Measurements from ENCODE around the gene ADAMTS19. TPM values are rescaled to one million over a fixed set of nuclear protein-coding genes. Genes with fewer than 3 reads are reported as not detected.
"Not testable (repeated sequence)": the region's sequence is repeated elsewhere in the genome, so short reads cannot be mapped to it uniquely, and the experiment has no call there.

Gene ADAMTS19, protein sequence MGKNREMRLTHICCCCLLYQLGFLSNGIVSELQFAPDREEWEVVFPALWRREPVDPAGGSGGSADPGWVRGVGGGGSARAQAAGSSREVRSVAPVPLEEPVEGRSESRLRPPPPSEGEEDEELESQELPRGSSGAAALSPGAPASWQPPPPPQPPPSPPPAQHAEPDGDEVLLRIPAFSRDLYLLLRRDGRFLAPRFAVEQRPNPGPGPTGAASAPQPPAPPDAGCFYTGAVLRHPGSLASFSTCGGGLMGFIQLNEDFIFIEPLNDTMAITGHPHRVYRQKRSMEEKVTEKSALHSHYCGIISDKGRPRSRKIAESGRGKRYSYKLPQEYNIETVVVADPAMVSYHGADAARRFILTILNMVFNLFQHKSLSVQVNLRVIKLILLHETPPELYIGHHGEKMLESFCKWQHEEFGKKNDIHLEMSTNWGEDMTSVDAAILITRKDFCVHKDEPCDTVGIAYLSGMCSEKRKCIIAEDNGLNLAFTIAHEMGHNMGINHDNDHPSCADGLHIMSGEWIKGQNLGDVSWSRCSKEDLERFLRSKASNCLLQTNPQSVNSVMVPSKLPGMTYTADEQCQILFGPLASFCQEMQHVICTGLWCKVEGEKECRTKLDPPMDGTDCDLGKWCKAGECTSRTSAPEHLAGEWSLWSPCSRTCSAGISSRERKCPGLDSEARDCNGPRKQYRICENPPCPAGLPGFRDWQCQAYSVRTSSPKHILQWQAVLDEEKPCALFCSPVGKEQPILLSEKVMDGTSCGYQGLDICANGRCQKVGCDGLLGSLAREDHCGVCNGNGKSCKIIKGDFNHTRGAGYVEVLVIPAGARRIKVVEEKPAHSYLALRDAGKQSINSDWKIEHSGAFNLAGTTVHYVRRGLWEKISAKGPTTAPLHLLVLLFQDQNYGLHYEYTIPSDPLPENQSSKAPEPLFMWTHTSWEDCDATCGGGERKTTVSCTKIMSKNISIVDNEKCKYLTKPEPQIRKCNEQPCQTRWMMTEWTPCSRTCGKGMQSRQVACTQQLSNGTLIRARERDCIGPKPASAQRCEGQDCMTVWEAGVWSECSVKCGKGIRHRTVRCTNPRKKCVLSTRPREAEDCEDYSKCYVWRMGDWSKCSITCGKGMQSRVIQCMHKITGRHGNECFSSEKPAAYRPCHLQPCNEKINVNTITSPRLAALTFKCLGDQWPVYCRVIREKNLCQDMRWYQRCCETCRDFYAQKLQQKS
- 0.10 and 0.34 TPM in 2 replicates for total RNA-seq (2014; rRNA removed; shearing (Covaris generic))

DNA sequence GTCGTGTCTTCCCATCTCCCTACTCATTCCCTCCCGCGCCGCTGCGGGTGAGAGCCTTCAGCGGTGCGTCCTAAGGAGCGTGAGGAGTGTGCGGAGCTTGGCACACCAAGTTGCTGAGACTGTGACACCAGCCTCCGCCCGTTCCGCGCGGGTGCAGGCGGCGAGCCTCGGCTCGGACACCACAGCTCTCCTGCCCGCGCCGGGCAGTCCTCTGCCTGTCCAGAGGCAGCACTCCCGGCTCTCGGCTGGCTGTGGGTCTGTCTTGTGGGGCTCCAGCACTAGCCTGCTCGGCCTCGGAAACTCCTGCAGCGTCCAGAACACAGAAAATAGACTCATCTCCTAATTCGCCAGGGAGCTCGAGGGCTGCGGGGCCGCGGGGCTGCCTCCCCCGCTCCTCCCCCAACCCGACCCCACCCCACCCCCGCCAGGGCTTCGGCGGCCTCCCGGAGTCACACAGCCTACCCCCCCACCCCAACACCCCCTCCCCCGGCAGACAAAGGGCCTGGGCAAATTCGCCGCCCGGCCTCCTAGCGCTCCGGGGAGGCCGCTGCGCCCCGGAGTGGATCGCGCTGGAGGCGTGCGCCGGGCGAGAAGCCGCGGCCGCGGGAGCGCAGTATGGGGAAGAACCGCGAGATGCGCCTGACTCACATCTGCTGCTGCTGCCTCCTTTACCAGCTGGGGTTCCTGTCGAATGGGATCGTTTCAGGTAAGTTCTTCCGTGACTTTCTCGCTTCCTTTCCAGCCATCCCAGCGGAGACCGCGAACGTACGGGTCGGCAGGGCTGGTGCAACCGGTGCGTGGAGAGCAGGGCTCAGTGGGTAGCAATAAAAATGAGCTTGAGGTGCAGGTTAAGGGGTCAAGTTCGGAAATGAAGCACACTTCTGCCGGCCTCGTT, at the start of gene ADAMTS19:
ADAMTS19 (plus strand) TSS at position 522 of the 895 bp plus-strand sequence; CDS start at position 616, 94 bp downstream.
- DNase-seq (ENCODE audit: low read depth) = peak; percentile 20

DNA sequence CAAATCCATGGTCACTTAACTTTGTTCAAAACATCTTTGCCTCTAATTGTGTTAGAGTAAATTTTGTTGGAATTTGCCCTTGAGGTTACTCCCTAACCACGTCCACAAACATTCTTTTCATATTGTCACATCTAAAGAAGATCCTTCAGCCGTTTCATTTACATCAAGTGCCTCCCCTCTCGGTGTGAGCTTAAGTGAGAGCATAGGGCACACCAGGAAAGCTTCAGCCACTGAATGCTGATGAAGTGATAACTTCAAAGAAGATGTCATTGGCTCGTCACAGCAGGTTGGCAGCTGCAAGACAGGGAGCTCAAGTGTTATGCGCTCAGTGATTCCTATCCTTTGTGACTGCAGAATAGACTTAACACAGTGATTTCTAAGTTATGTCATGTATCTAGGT, 49.6 kb upstream of the ADAMTS19 start:
- no peak for DNase-seq (ENCODE audit: low read depth)

DNA sequence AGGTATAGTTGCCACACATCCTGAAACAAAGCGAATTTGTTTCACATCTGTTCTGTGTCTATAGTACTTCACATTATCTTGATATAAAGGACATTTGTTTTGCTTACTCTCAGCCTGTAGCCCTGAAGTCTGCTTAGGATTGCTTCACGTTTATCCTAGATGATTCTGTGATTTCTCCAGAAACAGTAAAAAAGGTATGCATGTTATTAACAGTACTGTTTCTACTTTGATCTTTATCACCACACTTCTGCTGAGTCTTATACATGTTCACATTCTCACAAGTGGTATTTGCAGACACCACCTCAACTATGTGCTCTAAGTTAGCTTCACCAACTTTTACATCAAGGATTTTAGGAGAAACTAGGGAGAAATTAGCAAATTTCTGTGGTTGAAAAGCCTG, 47.4 kb upstream of the ADAMTS19 start:
- no peak for DNase-seq (ENCODE audit: low read depth)

DNA sequence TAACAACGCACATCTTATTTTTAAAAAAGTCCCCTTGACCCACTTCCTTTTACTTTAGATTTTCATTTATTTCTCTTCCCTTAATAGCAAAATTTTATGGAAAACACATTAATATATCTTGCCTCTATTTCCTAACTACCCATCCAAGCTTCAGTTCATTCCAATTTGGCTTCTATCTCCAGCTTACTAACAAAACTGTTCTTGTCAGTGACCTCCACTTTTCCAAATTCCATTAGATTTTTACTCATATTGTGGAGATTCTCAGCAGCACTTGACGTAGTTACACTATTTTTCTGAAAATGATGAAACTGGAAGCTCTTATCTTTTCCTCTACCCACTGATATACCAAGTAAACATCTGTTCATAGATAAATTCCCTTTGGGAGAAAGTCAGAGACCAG, 46.5 kb upstream of the ADAMTS19 start:
- no peak for DNase-seq (ENCODE audit: low read depth)

DNA sequence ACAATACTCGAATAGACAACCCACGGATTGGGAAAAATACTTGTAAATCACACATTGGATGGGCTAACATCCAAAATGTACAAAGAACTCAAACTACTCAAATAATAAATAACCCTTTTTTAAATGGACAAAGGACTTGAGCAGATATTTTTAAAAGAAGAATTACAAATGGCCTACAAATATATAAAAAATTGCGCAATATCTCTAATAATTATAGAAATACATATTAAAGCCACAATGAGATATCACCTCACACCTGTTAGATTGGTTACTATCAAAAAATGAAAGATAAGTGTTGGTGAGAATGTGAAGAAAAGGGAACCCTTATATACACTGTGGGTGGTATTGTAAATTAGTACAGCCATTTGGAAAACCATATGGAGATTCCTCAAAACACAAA, 40.8 kb upstream of the ADAMTS19 start:
- no peak for DNase-seq (ENCODE audit: low read depth)

DNA sequence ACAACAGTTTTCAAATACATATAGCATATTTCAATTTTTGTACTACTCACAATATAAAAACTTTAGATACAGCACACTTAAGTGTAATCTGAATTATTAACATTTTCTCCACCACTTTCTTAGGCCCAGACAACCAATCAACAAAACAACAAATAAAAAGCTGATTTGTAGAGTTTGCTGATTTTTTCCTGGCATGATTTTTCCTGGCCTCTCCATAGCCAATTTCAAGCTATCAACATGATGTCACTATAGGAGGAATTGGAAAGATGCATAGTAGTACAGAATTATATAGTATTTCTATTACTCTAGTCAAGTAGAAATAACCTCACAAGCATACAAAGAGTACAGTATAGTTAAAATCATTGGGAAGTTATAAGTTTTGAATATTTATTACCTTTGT, 35.1 kb upstream of the ADAMTS19 start:
- DNase-seq (ENCODE audit: low read depth) = no peak

DNA sequence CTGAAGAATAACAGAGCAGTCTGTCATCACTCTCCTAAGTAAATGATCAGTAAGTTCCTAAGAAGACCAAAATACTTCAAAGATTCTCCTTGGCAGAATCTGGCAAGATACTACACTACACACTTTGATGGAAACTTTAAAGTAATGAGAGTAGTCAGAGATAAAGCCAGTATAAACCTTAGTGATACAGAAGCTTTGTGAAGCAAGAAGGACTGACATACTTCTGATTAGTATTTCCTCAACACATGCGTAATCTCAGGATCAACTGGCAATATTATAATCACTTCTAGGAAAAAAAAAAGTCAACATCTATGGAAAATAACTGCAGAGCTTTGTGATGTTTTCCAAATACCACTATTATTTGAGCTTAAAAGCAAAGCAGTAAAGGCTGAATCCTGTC, 34.0 kb upstream of the ADAMTS19 start:
- no peak for DNase-seq (ENCODE audit: low read depth)

DNA sequence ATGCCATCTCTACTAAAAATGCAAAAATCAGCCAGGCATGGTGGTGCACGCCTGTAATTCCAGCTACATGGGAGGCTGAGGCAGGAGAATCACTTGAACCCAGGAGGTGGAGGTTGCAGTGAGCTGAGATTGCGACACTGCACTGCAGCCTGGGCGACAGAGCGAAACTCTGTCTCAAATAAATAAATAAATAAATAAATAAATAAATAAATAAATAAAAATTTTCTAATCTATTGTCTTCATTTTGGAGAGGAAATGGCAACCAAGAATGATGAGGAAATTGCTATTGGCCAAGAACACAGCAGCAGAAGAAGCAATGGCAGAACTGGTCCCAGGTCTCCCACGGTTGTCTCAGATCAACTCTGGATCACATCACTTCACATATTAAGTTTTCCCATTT, 31.5 kb upstream of the ADAMTS19 start:
- DNase-seq (ENCODE audit: low read depth) = not testable (repeated sequence)

DNA sequence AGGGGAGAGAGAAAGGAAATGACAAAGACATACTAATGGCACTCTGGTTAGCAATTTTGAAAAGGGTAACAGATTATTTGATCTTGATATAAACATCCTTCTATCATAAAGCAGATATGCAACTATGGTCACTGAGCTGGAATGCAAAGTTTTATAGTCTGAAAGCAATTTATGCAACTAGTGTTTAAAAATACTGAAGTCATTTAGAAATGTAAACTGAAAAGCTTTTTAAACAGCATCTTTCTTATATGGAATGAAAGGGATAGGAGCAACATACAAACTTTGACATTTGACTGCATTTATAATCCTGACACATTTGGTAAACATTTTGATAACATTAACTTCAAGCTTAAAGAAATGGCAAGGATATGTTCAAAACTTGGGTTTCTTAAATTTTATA, 28.7 kb upstream of the ADAMTS19 start:
- no peak for DNase-seq (ENCODE audit: low read depth)

DNA sequence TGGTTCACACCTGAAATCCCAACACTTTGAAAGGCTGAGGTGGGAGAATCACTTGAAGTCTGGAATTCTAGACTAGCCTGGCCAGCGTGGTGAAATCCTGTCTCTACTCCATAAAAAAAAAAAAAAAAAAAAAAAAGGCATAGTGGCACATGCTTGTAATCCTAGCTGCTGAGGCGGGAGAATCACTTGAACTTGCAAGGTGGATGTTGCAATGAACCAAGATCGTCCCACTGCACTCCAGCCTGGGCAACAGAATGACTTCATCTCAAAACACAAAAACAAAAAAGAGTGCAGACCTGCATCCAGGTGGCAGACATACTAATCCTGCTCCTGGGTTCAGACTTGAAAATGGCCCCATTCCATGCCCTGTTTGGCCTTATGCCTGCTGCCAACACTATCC, 21.8 kb upstream of the ADAMTS19 start:
- no peak for DNase-seq (ENCODE audit: low read depth)

DNA sequence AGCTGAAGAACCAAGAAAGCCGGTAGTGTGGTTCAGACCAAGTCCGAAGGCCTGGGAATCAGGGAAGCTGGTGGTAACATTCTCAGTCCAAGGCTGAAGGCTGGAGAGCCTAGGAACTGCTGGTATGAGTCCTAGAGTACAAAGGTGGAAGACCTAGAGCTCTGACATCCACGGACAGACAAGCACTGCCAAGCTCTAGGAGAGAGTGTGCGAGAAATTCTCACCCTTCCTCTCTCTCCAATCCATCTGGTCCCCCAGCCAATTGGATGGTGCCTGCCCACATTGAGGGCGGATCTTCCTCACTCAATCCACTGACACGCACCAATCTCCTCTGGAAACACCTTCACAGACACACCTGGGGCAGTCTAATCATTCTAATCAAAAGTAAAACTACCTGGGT, 19.7 kb upstream of the ADAMTS19 start:
- no peak for DNase-seq (ENCODE audit: low read depth)

DNA sequence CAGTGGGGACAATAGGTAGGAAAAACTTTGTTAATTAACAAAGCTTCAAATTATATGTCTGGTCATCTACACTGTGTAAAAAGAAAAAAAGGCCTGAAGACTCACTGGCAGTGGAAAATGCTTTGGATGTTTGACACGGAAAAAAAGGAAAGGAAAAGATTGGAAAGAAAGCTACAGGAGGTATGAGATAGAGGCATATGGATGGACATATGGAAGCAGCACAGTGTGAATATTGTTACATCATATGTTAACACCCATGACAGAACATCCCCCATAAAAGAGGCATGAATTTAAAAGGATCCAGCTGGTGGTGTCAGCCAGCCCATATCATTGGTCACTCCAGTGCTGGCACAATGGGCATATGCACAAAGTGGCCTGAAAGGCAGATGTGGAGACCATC, 19.0 kb upstream of the ADAMTS19 start:
- no peak for DNase-seq (ENCODE audit: low read depth)

DNA sequence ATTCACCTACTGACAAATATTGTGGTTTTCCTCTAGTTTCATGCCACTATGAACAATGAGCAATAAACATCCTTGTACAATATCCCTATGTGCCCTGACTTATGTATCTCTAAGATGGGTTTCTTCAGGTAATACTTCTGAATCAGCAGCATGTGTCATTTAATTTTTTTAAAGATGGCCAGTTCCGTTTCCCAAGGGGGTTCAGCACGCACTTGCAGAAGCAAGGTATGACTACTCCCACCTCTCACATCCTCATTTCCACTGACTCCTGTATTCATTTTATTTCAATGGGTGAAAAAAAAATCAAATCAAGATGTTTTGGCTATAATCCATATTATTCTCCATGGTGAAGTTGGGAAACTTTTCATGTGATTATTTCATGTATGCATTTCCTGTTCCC, 14.7 kb upstream of the ADAMTS19 start:
- no peak for DNase-seq (ENCODE audit: low read depth)

DNA sequence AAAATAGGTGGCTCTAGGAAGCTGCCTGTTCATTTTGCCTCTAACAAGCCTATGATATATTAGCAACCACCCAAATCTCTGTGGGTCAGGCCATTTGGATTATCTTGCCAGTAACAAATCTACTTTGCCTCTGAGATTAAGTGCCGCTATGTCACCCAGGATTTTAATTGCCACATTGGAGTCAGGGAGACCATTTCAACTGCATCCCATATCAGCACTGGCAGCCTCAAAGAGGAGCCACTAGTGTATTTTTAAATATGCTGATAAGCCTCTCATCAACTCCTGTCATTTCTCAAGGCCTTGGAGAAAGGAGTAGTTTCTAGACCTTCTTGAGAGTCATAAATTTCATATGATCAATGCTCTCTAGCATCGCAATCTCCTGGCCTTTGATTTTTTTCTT, 12.1 kb upstream of the ADAMTS19 start:
- no peak for DNase-seq (ENCODE audit: low read depth)

DNA sequence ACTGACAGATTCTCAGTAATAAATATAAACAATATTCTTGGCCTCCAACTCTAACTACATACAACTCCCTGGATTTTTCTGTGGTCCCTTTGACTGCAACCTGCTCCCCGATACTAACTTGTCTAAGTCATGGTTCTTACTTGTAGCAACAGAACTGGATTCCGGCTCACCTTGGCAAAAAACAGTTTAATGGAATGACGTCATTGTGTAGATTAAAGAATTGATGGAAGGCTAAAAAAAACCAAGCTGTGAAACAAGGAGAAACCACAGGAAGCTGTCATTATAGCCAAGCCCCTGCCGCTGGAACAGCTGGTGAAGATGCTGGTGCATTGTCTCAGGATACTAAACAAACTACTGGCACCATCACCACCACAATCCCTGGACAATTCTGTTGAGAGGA, 11.4 kb upstream of the ADAMTS19 start:
- no peak for DNase-seq (ENCODE audit: low read depth)

DNA sequence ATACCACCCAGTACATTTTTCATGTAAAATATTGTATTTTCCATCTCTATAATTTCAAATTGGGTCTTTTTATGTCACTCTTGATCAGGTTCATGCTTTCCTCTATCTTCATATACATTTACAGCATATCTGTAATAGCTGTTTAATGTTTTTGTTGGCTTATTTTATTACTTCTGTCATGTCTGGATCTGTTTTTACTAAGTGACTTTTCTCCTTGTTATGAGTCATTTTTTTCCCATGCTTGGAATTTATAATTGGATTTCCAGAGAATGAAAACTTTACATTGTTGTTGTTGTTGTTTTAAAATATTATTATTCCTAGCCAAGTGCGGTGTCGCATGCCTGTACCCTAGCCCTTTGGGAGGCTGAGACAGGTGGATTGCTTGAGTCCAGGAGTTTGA, 5.6 kb upstream of the ADAMTS19 start:
- no peak for DNase-seq (ENCODE audit: low read depth)

DNA sequence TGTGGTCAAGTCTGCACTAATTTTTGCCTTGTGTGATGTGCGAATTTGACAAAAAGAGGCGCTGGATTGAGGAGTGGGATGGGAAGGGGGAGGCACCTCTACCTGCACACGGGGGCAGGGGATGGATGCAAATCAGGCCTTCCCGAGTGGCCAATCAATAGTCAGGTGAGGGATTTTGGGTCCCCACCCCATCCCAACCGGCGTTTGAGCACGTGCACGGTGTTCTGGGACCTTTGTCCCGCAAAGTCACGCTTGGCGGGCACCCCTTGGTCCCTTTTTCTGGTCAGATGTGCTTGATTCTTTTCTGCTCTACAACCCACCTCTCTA, 685 bp upstream of the ADAMTS19 start:
- no peak for DNase-seq (ENCODE audit: low read depth)

DNA sequence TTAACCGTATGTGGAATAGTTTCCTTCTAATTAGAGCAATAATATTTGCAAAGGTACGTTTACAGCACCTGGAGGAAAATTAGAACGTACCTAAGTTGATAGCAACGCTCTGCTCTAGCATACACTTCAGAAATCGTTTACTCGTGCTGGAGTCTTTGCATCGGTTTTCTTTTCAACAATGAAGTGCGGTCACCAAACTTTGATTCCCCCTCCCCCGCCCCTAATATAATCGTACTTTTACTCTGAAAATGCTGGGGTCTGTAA, 506 bp downstream of the ADAMTS19 start:
- DNase-seq (ENCODE audit: low read depth) = no peak

DNA sequence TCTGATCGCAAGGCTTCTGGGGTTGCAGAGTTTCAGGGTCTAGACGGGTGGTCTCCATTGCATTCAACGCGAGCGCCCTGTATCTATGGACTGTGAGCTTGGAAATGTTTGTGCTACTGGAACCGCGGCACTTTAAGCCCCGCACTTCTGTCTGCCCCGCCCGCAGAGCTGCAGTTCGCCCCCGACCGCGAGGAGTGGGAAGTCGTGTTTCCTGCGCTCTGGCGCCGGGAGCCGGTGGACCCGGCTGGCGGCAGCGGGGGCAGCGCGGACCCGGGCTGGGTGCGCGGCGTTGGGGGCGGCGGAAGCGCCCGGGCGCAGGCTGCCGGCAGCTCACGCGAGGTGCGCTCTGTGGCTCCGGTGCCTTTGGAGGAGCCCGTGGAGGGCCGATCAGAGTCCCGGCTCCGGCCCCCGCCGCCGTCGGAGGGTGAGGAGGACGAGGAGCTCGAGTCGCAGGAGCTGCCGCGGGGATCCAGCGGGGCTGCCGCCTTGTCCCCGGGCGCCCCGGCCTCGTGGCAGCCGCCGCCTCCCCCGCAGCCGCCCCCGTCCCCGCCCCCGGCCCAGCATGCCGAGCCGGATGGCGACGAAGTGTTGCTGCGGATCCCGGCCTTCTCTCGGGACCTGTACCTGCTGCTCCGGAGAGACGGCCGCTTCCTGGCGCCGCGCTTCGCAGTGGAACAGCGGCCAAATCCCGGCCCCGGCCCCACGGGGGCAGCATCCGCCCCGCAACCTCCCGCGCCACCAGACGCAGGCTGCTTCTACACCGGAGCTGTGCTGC, 1.0 kb downstream of the ADAMTS19 start:
- no peak for DNase-seq (ENCODE audit: low read depth)

DNA sequence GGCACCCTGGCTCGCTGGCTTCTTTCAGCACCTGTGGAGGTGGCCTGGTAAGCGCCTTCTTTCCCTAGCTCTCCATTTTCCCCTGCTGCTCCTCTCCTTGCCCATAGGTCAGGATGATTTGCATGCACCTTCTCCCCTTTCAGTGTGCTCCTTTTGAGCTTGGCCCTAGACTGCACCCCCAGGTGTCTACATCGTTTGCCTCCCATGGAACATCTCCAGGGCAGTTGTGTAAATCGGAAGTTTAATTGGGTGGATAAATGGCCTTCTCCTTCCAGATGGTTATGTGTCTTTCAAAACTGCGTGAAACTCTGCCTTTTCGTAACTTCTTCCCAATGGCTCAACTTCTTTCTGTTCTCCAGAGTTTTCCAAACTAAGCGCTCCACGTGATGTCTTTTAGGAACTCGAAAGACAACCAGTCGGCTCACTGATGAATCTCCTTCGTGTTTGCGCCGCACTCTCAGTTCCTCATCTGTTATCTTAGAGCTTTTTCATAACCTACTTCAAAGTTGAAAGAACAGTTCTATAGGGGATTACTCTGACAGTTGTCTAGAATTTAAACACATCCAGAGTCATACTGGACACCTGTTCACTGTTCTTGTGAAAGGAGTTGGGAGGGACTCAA, 1.7 kb downstream of the ADAMTS19 start:
- DNase-seq (ENCODE audit: low read depth) = no peak
